Prostate gland (tissue), 2 donors: ENCODE data around the gene FKBP9.

ENCODE experiments used
- CTCF ChIP-seq, 4 experiments: fragments of 200-600 bp in 2 of 4; fragments of 450-650 bp in 2 of 4; sonication (generic) in 2 of 4; IDR thresholded peaks; 1 replicate in 3 of 4; 2 replicates in 1 of 4; pipeline ENCODE4 v1.5.1; 2016 to 2019; ENCODE audit warnings: antibody characterized with exemption in 4 of 4, mild to moderate bottlenecking in 2 of 4, moderate library complexity in 2 of 4
- POLR2A ChIP-seq: fragments of 450-650 bp; IDR thresholded peaks from one replicate; pipeline ENCODE4 v1.6.1; 2016; ENCODE audit warnings: antibody characterized with exemption, mild to moderate bottlenecking

GRCh38 chr7:32914184-32914583 is 43.1 kb upstream of the FKBP9 start:
- no peak for TF ChIP-seq POLR2A
- no peak for TF ChIP-seq CTCF (IDR thresholded peaks at IDR 0.05)
